Measurements from ENCODE around the gene ISOC2.
A peak's percentile ranks its signal among the peaks of the same experiment; 100 is the strongest.

The ISOC2 gene

DNA sequence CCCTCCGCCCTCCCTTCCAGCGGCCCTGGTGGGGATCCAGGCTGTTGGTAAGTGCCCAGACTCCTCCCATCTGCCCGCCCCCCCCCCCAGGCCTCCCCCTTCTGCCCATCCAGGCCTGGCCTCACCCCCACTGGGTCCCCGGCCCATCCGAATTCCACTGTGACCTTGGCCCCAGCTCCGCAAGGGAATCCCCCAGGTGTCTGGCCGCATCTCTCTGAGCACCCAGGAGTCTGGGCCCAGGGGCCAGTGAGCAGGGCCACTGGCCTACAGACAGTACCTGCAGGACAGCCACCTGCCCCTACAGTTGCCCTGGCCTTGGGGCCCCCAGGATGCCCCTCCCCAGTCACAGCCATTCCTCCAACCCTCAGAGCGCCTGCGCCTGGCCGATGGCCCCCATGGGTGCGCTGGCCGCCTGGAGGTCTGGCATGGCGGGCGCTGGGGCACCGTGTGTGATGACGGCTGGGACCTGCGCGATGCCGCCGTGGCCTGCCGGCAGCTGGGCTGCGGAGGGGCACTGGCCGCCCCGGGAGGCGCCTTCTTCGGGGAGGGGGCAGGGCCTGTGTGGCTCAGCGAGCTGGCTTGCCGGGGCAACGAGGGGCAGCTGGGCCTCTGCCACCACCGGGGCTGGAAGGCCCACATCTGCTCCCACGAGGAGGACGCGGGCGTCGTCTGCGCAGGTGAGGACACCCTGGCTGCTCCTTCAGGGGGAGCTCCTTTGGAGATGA is 27.7 kb upstream of the ISOC2 start:
- Histone ChIP-seq H3K4me1 (ENCODE audit: control insufficient read depth, insufficient read depth, low read length) (peaks cover 88% of the 10 kb centered on the region), H3K27me3 (ENCODE audit: control insufficient read depth in 1 of 2, insufficient read depth in 2 of 2, low read length in 2 of 2) (no peaks in the 10 kb centered on the region)

DNA sequence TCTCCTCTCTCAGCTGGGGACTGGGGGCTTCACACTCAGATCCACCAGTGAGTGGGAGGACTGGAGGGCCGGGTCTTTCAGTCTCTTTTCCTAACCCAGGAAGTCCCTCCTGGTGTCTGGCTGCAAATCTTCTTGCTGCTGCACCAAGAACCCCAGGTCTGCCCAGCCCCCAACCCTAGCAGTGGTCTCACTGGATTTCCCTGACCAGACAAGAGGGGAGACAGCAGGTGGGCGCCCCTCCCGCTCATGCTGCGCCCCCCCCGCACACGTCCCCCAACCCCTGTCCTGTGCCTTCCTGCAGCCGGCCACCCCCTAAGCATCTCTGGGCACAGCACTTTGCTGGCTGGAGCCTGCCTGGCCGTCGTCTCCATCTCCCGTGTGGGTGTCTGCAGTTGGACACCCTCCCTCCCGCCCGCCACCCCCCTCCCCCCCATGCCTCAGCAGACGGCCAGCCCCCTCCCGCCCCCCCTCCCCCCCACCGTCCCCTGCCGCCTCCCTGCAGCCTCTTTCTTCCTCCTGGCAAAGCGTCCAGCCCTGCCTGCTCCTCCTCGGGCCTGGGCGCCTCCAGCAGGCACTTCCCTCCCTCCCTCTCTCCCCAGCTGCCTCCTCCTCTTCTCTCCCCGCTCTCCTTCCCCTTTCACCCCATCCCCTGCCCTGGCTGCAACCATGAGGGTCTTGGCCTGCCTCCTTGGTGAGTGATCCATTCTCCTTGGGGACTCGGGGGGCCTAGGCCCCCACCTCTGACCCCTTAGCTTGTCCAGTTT is 26.7 kb upstream of the ISOC2 start, which contains the start of gene SSC5D:
Gene SSC5D (plus strand): TSS at position 513 of the 764 bp plus-strand sequence. CDS start 154 bp downstream, at position 667.
- peak within 1 kb of the TSS; percentile 96 for H3K27ac ChIP-seq (ENCODE audit: low read length)
- peaks cover 86% of the 10 kb centered on the region for H3K4me1 ChIP-seq (ENCODE audit: control insufficient read depth, insufficient read depth, low read length)
- no peaks in the 10 kb centered on the region for H3K9me3 ChIP-seq (ENCODE audit: control insufficient read depth in 2 of 2, low read length in 2 of 2)
- H3K9ac ChIP-seq (ENCODE audit: low read length in 2 of 2), result peak within 1 kb of the TSS; percentile 69 to 70
- H3K36me3 ChIP-seq (ENCODE audit: control insufficient read depth in 2 of 2, insufficient read depth in 2 of 2, low read length in 2 of 2), result no peaks in the 10 kb centered on the region
- peak within 1 kb of the TSS; percentile 63 to 78 for H3K4me3 ChIP-seq (ENCODE audit: low read length in 2 of 2)
- H3K27me3 ChIP-seq (ENCODE audit: control insufficient read depth in 1 of 2, insufficient read depth in 2 of 2, low read length in 2 of 2), result no peaks in the 10 kb centered on the region

More for the DNA sequence above, 27.7 kb upstream of the ISOC2 start:
- Histone ChIP-seq H3K36me3 (ENCODE audit: control insufficient read depth in 2 of 2, insufficient read depth in 2 of 2, low read length in 2 of 2) (no peaks in the 10 kb centered on the region), H3K4me3 (ENCODE audit: low read length in 2 of 2) (peak overlapping the region in 1 of 2 donors; percentile 64), H3K27ac (ENCODE audit: low read length) (peak overlapping the region; percentile 93), H3K9ac (ENCODE audit: low read length in 2 of 2) (peak overlapping the region; percentile 26 to 47), H3K9me3 (ENCODE audit: control insufficient read depth in 2 of 2, low read length in 2 of 2) (no peaks in the 10 kb centered on the region)

GRCh38 chr19:55486971-55487923 is 25.8 kb upstream of the ISOC2 start:
- H3K9ac ChIP-seq (ENCODE audit: low read length in 2 of 2), result peak overlapping the region; percentile 68 to 70
- H3K27me3 ChIP-seq (ENCODE audit: control insufficient read depth in 1 of 2, insufficient read depth in 2 of 2, low read length in 2 of 2), result no peaks in the 10 kb centered on the region
- H3K36me3 ChIP-seq (ENCODE audit: control insufficient read depth in 2 of 2, insufficient read depth in 2 of 2, low read length in 2 of 2), result peaks cover 0 to 2% of the 10 kb centered on the region in 2 donors
- H3K27ac ChIP-seq (ENCODE audit: low read length), result peak overlapping the region; percentile 96
- peaks cover 78% of the 10 kb centered on the region for H3K4me1 ChIP-seq (ENCODE audit: control insufficient read depth, insufficient read depth, low read length)
- H3K4me3 ChIP-seq (ENCODE audit: low read length in 2 of 2), result peak overlapping the region; percentile 54 to 78
- no peaks in the 10 kb centered on the region for H3K9me3 ChIP-seq (ENCODE audit: control insufficient read depth in 2 of 2, low read length in 2 of 2)

- peak overlapping the region; percentile 96 for H3K27ac ChIP-seq (ENCODE audit: low read length)
- peaks cover 69% of the 10 kb centered on the region for H3K4me1 ChIP-seq (ENCODE audit: control insufficient read depth, insufficient read depth, low read length)
- no peaks in the 10 kb centered on the region for H3K27me3 ChIP-seq (ENCODE audit: control insufficient read depth in 1 of 2, insufficient read depth in 2 of 2, low read length in 2 of 2)
- H3K9me3 ChIP-seq (ENCODE audit: control insufficient read depth in 2 of 2, low read length in 2 of 2), result no peaks in the 10 kb centered on the region
- H3K36me3 ChIP-seq (ENCODE audit: control insufficient read depth in 2 of 2, insufficient read depth in 2 of 2, low read length in 2 of 2), result peaks cover 0 to 2% of the 10 kb centered on the region in 2 donors
- peak overlapping the region; percentile 68 to 70 for H3K9ac ChIP-seq (ENCODE audit: low read length in 2 of 2)
- peak overlapping the region; percentile 54 to 78 for H3K4me3 ChIP-seq (ENCODE audit: low read length in 2 of 2)
Measured at GRCh38 chr19:55486043-55486970, 24.9 kb upstream of the ISOC2 start.

- H3K27me3 ChIP-seq (ENCODE audit: control insufficient read depth in 1 of 2, insufficient read depth in 2 of 2, low read length in 2 of 2), result no peaks in the 10 kb centered on the region
- peaks cover 0 to 2% of the 10 kb centered on the region in 2 donors for H3K36me3 ChIP-seq (ENCODE audit: control insufficient read depth in 2 of 2, insufficient read depth in 2 of 2, low read length in 2 of 2)
- no peaks in the 10 kb centered on the region for H3K9me3 ChIP-seq (ENCODE audit: control insufficient read depth in 2 of 2, low read length in 2 of 2)
- H3K9ac ChIP-seq (ENCODE audit: low read length in 2 of 2), result peak overlapping the region; percentile 62 to 75
- peak overlapping the region; percentile 65 to 78 for H3K4me3 ChIP-seq (ENCODE audit: low read length in 2 of 2)
- peak overlapping the region; percentile 96 for H3K27ac ChIP-seq (ENCODE audit: low read length)
- H3K4me1 ChIP-seq (ENCODE audit: control insufficient read depth, insufficient read depth, low read length), result peaks cover 61% of the 10 kb centered on the region
Measured at GRCh38 chr19:55485439-55486011, 24.1 kb upstream of the ISOC2 start.

GRCh38 chr19:55484593-55485438 is 23.4 kb upstream of the ISOC2 start, which contains the start of gene NAT14:
TSS of gene NAT14 (plus strand) at chr19:55485188. CDS start at chr19:55485709, 521 bp downstream.
- Histone ChIP-seq H3K9ac (ENCODE audit: low read length in 2 of 2) (peak within 1 kb of the TSS; percentile 62 to 75), H3K4me1 (ENCODE audit: control insufficient read depth, insufficient read depth, low read length) (peaks cover 57% of the 10 kb centered on the region), H3K4me3 (ENCODE audit: low read length in 2 of 2) (peak within 1 kb of the TSS; percentile 65 to 78), H3K27ac (ENCODE audit: low read length) (peak within 1 kb of the TSS; percentile 96), H3K27me3 (ENCODE audit: control insufficient read depth in 1 of 2, insufficient read depth in 2 of 2, low read length in 2 of 2) (no peaks in the 10 kb centered on the region), H3K9me3 (ENCODE audit: control insufficient read depth in 2 of 2, low read length in 2 of 2) (no peaks in the 10 kb centered on the region), H3K36me3 (ENCODE audit: control insufficient read depth in 2 of 2, insufficient read depth in 2 of 2, low read length in 2 of 2) (peaks cover 0 to 2% of the 10 kb centered on the region in 2 donors)

DNA sequence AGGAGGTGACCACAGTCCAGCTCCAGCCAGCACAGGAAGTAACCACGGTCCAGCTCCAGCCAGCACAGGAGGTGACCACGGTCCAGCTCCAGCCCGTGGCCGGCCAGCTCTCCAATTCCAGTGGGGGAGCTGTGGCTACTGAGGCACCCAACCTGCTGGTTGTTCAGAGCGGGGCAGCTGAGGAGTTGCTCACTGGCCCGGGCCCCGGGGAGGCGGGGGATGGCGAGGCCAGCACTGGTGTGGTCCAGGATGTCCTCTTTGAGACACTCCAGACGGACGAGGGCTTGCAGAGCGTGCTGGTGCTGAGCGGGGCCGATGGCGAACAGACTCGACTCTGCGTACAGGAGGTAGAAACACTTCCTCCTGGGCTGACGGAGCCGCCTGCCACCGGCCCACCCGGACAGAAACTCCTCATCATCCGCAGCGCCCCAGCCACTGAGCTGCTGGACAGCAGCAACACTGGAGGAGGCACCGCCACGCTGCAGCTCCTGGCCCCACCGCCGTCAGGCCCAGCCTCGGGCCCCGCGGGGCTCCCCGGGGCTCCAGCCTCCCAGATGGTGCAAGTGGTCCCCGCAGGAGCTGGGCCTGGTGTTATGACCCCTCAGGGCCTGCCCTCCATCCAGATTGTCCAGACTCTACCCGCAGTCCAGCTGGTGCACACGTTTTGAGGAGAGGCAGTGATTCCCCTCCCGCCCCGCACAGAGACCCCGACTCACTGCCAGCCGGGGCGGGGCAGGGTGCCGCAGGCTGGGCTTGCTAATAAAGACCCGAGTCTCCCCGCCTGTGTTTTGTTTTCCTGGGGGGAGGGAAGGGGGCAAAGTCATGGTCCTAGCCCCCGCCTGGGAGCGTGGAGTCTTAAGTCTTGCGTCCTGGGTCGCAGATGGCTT is 22.5 kb upstream of the ISOC2 start:
- Histone ChIP-seq H3K4me1 (ENCODE audit: control insufficient read depth, insufficient read depth, low read length) (peaks cover 49% of the 10 kb centered on the region), H3K9ac (ENCODE audit: low read length in 2 of 2) (peak overlapping the region; percentile 62 to 75)

GRCh38 chr19:55482967-55483705 is 21.7 kb upstream of the ISOC2 start:
- peaks cover 0 to 2% of the 10 kb centered on the region in 2 donors for H3K36me3 ChIP-seq (ENCODE audit: control insufficient read depth in 2 of 2, insufficient read depth in 2 of 2, low read length in 2 of 2)
- H3K27me3 ChIP-seq (ENCODE audit: control insufficient read depth in 1 of 2, insufficient read depth in 2 of 2, low read length in 2 of 2), result no peaks in the 10 kb centered on the region
- no peak overlapping the region for H3K9ac ChIP-seq (ENCODE audit: low read length in 2 of 2)
- H3K4me3 ChIP-seq (ENCODE audit: low read length in 2 of 2), result no peak overlapping the region
- H3K4me1 ChIP-seq (ENCODE audit: control insufficient read depth, insufficient read depth, low read length), result peaks cover 45% of the 10 kb centered on the region
- H3K27ac ChIP-seq (ENCODE audit: low read length), result no peak overlapping the region
- H3K9me3 ChIP-seq (ENCODE audit: control insufficient read depth in 2 of 2, low read length in 2 of 2), result no peaks in the 10 kb centered on the region

More for the DNA sequence above, 22.5 kb upstream of the ISOC2 start:
- H3K4me3 ChIP-seq (ENCODE audit: low read length in 2 of 2), result peak overlapping the region; percentile 65 to 78
- H3K9me3 ChIP-seq (ENCODE audit: control insufficient read depth in 2 of 2, low read length in 2 of 2), result no peaks in the 10 kb centered on the region
- H3K36me3 ChIP-seq (ENCODE audit: control insufficient read depth in 2 of 2, insufficient read depth in 2 of 2, low read length in 2 of 2), result peaks cover 0 to 2% of the 10 kb centered on the region in 2 donors
- H3K27me3 ChIP-seq (ENCODE audit: control insufficient read depth in 1 of 2, insufficient read depth in 2 of 2, low read length in 2 of 2), result no peaks in the 10 kb centered on the region
- H3K27ac ChIP-seq (ENCODE audit: low read length), result peak overlapping the region; percentile 96

Measured in stomach smooth muscle (tissue), 2 donors.